HG02973 (cell line): ENCODE data around the gene PON1.

Experiments used
- ATAC-seq: cut with Tn5 transposase; IDR thresholded peaks from one replicate; pipeline ENCODE4 v1.9.1; 2021; ENCODE audit warnings: moderate library complexity; ENCODE audit not compliant: unreplicated experiment

PON1 gene

DNA sequence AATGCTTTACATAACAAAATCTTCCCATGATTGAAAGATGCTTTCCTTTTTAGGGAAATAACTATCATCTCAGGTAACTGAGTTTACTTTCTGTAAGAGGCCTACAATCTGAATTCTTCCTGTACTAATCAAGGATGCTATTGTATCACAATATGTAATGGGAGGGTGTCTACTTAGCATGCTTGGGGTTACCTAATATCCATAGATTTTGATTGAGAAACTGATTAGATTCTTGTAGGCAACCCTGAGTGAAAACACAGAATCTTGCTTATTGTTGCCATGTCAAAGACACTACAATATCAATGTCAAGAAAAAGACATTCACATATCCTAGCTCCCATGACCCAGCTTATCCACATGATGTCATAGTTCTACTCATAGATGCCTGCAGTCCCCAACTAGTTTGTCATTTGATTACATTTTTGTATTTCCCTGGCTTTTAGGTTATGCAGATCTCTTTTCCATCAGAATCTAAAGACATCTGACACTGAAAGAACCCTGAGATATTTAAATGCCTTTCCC lies 62.4 kb downstream of the PON1 start:
- ATAC-seq, result no peak

DNA sequence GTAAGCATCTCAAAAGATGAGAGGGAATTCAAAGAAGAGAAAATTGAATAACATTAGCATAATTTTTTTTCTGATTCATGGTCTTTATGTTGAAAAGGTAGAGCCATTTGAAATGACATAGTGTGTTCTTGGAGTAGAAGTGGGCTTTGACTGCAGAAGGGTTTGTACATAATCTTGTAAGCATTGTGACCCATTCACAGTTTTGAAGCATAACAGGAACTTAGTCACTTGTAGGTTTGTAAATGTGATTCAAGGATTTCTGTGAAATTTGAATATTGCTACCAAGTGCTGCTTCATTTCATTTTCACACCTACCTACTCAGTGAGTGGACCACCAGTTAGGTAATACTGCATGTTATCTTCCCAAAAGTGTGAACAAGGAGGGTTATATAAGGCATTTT lies 68.6 kb downstream of the PON1 start:
- ATAC-seq, result no peak

DNA sequence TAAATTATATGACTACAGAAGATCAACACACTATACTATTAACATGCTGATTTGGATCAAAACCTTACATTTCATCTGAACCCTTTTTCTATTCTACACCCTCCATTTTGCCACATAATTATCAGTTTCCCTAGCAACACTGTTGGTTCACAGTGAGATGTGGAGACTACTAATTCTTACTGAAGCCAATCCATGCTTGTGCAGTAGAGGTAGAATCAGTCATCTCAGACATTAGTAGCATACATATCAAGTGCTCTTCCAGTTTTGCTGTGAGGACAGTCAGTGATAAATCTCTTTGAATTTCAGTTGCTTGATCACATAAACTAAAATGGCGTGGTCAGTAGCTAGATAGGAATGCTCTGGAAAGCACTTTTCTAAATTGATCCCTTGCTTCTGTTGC lies 70.3 kb downstream of the PON1 start:
- ATAC-seq, result no peak

DNA sequence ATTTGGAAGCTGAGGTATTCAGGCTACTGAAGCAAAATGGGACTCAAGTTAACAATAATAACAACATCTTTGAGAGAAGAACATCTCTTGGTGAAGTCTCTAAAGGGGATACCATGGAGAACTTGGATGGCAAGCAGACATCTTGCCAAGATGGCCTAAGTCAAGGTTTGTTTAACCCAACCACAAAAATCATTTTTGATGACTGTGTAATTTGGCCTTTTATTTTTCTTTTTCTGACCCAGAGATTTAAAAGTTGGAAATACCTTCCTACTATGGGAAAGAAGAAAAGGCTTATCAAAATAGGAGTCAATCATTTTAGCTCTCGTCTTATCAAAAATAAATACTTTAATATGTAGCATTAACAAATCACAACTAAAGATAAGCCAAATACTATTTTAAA lies 72.4 kb downstream of the PON1 start:
- no peak for ATAC-seq

DNA sequence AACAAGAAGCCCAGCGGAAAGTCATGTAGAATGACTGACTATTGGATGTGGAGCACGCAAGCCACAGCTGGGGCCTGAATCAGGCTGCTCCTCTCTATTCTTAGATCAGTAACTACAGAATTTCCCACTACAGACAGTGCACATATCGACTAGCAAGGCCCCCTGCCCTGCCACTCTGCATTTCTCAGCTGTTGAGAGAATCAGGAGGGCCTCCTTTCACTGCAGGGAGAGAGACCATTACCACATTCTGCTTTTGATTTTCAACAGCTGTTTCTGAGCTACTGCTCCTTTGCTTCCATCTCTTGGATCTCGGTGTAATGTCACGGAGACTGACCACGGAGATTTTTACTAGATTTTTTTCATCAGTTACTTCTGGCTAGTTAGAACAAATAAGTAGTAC lies 73.8 kb downstream of the PON1 start:
- ATAC-seq, result no peak
